HG03103 (cell line): ENCODE results near the gene ALCAM.

Source experiments
- ATAC-seq: cut with Tn5 transposase; IDR thresholded peaks from one replicate; pipeline ENCODE4 v1.9.1; 2021; ENCODE audit warnings: low read depth; ENCODE audit not compliant: unreplicated experiment

ALCAM gene

DNA sequence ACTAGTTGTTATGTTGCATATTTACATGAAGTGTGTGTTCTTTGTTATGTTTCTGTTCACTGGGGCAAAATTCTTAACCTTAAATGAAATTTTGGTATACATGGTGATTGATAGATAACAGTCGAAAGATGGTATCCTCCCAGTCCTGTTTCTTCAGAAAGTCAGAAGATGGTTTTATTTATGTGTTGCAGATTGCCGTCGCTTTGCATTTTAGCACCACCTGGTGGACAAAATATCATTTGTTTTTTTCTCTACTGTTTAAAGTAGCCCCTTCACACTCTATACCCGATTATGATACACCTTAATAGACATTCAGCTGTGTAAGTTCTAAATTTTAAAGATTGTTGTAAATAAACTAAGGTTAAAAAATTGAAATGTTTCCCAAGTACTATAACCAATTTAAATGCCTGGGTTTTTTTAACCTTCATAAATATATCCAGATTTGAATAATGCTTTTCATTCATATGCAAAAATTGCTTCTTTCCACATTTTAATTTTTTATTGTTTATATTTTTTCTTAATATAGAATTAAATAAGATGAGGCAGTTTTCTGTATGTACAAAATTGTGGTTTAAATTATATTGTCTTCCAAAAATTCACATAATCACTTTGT, 152.2 kb downstream of the ALCAM start:
- ATAC-seq: peak; percentile 83

DNA sequence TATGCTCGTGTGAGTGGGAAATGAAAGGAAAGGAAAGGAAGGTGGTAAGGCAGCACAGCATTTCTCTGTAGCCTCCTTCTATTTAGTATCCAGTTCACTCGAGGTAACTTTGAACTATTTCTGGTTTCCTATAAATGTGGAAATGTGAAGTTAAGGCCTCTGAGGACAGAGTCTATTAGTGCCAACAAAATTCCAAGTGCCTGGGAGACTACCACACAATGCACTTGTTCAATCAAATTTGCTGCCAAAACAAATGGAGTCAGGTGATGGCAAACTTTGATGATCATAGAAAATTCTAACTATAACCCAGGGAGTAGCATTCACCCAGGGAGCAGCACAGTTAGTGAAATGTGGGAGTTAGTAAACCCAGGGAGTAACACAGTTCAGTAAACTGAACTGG, 155.1 kb downstream of the ALCAM start:
- no peak for ATAC-seq

DNA sequence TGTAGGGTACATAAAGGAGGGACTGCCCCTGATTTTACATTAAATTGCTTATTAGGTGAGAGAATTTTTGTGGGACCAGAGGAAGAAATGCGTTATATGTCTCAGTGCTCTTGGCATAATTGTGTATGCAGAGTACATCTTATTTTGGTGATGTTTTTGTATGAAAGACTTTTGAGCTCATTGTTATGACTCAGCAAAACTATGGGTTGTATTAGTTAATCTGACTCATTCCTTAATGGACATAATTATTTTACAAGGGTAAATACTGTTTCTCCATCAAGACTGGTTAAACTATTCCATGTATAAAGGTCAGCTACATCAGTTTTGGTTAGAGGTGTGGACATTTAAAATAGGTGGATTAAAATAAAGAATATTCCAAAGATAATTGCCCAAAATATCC, 156.8 kb downstream of the ALCAM start:
- no peak for ATAC-seq

DNA sequence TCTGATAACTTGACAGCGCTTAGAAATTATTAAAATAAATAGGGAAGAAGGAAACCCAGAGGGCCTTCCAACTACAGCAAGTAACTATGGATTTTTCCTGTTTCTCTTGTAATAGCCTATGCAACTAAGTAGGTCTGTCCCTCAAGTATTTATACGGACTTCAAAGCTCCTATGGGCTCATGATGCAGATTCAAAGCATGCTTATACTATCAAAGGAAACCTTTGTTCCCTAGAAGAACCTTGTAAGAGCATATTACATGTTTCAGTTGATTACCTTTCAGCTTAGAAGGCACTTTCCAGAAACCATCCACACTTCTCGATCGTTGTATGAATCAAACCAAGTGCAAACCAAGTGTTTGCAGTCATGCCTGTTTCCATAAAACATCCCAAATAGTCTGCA, 158.8 kb downstream of the ALCAM start:
- ATAC-seq: no peak

DNA sequence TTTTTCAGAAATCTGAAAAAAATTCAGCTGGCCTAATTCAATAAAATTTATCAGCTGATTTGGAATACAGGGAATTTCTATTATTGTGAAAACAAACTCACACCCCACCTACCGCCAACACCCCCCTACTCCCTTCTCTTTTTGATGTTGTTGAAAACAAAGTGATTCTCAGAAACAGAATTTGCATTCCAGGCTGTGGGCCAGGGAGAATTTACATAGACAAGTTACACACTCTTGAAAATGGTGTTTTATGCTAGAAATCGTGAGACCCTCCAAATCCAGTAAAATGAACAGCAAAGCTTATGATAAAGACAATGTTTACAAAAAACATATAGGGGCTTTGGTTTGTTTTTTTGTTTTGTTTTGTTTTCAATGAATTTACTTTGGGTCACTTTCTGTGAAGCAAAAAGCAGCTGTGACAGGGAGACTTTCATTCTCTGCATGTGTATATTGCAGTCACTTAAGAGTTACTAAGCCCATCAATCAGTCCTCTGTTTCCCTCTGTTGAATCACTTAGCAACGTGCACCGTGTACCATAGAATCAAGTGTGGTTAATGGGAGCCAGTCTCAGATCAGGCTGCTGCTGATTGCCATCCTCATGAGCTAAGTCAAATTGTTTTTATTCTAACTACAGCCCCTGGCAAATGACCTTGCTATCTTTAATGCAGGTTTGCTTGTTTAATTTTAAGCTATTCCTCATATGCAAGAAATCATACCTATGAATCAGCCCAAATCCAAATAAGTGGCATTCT, 159.8 kb downstream of the ALCAM start:
- no peak for ATAC-seq

DNA sequence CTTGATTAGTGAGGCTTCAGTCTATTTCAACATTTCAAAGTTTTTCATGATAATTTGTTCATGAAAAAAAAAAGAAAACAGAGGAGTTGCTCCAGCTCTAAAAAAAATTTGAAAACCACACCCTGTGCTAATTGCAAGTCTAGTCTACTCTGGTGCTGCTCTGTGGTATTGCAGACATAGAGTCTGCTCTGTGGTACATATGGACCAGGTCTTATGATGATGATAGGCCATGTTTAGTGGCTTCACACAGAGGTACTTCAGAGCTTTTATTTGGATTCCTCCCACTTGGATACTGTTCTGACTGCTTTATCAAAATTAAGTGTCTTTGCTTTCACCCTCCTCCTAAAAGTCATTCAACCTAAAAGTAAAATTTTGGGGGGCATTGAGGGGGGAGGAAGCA, 160.8 kb downstream of the ALCAM start:
- ATAC-seq: no peak

DNA sequence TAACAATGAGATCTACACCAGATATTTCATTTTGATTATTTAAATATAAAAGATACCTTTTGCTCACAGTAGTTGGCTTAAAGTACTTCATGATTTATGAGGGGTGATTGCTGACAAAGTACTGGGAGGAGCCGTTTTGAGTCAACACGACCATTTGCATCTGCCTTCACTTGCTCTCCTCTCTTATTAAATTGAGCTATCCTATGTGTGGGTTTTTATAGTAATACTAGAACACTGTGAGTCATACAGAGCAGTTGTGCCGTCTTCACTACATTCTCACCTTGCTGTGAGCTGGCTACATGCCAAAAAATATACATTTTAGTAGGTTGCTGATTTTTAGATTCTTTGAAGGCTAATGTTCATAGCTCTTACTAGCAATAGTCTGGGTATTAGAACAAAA, 161.2 kb downstream of the ALCAM start:
- ATAC-seq: peak; percentile 83

DNA sequence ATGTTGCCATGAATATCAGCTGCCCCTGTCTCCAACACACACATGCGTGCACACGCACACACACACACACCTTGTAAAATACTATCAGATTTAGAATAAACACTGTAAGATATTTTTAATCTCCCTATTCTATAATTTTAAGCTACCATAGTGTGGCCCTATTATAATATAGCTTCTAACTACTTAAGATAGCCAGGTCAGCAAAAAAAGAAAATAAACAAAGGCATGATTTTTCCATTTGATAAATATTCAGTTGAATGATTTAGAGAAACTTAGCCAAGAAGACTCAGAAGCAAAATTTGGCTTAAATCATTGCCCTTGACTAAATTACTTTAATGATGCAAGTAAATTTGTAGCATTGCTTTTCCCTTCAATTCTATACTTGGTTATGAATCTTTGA, 162.2 kb downstream of the ALCAM start:
- no peak for ATAC-seq

DNA sequence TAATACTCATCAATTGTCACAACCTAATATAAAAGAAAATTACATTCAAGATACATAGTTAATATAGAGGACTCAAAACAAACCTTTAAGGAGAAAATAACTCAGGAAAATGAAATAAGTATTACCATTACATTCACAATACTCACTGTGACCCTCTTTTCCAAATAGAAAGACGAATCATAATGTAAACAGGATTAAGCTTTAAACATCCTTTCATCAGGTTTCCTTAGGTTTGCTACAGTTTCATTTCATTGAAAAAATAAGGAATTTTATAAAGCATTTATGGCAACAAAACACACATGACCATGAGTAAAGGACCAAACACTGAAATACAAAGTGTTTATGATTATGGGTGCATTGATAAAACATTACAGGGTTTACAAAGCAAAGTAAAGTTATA, 162.7 kb downstream of the ALCAM start:
- no peak for ATAC-seq

DNA sequence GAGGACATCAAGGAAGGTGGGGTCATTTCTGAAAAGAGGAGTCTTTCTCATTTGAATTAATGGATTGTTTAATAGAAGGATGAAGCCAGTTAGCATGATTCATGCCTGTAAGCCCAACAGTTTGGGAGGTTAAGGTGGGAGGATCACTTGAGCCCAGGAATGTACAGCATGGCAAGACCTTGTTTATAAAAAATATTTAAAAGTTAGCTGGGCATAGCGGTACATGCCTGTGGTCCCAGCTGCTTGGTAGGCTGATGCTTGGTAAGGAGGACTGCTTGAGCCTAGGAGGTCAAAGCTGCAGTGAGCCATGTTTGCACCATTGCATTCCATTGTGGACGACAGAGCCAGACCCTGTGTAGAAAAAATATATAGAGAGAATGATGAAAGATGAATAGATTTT, 165.5 kb downstream of the ALCAM start:
- no peak for ATAC-seq

DNA sequence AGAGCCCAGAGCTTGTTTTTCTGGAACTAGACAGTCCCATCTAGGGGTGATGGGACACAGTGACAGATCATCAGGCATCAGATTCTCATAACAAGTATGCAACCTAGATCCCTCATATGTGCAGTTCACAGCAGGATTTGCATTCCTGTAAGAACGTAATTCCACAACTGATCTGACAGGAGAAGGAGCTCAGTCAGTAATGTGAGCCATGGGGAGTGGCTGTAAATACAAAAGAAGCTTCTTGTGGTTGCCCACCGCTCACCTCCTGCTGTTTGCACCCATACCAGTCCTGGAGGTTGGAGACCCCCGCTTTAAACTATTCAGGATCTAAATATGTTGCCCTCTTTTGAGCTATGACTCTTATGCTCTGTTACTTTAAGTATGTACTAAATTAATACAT, 167.3 kb downstream of the ALCAM start:
- ATAC-seq: no peak

DNA sequence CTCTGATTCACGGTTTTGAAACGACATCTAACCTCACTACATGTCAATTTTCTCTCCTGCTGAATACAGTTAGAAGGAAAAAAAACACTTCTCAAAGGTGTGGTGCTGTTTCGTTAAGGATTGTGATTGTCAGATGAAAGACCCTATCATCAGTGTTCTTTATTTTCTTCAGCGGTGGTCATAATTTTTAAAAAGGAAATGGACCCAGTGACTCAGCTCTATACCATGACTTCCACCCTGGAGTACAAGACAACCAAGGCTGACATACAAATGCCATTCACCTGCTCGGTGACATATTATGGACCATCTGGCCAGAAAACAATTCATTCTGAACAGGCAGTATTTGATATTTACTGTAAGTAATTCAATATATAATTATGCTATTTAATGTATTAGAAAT, 167.8 kb downstream of the ALCAM start:
- no peak for ATAC-seq

DNA sequence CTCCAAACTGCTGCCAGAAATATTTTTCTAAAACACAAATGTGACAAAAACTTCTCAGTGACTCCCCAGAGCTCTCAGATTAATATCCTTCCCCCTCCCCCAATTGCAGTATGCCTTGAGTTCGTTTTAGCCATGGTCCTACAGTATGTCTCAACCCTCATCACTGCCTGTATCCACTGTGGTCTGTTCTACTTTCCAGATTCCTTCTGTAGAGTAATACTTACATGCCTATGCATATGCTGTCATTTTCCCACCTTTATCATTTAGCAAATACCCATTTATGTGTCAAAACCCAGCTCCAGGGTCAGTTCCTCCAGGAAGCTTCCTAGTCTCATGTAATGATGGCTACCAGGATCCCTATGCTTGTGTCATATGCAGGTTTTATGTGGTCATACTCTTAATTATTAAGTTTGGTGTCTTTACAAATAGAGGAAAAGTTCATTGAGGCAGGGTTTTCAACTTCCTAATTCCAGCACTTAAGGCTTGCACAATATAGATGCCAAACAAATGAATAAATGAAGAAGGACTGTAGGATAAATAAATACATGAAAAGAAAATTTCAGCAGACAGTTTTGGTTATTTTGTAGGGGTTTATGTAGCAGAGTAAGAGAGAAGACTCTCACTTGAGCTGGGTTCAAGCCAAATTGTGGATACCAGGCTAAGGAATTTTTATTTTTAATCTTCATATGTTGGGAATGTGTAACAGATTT, 170.8 kb downstream of the ALCAM start:
- ATAC-seq: no peak

DNA sequence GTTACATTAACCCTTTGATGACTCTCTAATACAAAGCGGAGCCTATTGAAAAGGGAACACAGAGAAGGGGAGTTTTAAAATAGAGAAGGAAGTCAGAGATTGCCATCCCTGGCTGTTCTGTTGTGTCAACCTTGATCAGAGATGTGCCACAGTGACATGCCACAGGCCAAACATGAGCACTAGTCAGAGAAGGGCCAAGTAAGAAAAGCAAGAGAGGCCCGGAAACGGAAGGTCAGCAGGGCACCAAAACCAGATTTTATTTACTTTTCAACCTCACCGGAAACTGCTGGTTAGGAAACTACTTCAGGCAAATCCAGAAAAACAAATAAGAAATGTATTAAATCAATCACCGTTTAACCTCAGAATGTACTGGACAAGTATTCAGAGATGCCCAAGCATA, 171.8 kb downstream of the ALCAM start:
- ATAC-seq: no peak

DNA sequence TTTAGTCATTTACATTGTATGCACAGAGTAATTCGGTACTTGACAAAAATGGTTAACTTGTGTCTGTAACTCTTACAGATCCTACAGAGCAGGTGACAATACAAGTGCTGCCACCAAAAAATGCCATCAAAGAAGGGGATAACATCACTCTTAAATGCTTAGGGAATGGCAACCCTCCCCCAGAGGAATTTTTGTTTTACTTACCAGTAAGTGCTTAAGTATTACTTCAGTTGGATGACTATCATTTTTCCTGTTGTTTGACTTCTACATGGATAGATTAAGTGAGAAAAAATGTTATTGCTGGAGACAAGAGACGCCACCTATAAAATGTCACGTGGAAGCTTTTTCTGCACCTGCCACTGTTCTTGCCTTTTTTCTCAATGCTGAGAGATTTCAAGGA, 173.2 kb downstream of the ALCAM start:
- no peak for ATAC-seq

DNA sequence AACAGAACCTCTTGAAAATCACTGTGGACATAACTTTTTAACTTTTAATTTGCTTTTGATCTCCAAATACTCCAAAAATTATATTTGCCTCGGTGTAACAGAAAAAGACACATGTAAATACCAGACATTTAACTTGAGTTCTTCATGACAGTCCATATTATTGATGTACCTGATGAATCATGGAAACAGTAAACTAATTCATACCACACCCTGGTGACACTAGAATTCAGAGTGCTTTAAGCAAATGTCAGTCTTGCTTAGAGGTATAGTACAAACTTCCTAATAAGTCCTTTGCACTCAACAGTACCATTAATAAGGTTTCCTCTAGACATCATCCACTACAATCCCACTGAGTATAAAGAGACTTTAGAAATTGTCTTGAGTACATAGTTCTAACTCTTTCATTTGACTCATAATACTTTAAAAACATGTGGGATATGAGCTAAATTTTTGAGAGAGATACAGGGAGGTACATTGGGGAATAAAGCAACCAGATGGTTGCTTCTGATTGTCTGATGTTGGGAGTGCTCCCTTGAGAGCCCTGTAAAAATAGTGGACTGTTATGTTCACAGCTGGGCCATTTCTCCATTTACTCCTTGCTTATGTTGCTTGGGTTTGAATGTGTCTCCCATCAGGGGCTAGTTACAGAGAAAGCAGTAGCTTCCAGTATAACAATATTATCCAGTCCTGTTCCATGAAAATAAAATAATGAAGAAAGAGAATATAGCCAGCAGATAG, 175.7 kb downstream of the ALCAM start:
- no peak for ATAC-seq

DNA sequence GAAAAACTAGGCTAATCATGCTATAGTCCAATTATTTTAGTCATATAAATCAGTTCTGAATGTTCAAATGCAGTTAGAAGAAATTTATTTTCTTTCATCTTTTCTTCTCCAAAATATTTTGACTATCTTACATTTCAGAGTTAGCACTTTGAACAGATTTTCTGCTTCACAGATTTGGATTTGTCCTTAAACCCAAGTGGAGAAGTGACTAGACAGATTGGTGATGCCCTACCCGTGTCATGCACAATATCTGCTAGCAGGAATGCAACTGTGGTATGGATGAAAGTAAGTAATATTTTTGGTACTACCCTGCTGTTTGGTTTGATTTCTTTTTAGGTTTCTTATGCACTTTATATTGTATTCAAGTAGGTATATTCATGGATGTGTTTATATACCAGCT, 178.3 kb downstream of the ALCAM start:
- no peak for ATAC-seq

DNA sequence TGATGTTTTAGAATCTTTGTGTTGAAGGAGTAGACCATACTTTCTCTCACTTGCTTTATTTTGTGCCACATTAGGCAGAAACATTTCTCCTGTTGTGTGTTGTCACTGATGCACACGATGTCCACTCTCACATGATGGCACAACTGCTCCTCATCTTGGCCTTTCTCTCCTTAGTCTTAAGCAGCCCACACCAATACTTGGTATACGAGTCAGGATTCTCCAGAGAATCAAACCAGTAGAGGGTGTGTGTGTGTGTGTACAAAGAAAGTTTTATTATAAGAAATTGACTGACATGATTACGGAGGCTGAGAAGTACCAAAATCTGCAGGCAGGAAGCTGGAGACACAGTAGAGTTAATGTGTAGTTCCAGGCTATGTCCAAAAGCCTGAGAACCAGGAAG, 187.1 kb downstream of the ALCAM start:
- no peak for ATAC-seq

DNA sequence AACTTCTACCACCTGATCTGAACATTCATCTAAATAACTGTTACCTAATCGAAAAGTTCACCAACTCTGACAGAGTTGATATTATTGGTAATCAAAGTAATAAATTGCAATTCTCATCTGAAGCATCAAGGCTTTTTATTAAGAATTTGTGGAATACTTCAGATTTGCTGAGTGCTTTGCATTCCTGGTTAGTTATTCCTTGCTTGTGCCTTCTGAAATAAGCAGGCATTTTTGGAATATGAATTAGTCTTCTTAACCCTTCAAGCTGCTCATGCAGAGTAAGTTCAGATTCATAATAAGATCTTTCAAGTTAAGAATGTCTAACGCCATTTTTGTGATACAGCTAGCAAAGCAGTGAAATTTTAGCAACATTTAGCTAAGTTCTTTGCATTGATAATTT, 188.5 kb downstream of the ALCAM start:
- ATAC-seq: no peak

DNA sequence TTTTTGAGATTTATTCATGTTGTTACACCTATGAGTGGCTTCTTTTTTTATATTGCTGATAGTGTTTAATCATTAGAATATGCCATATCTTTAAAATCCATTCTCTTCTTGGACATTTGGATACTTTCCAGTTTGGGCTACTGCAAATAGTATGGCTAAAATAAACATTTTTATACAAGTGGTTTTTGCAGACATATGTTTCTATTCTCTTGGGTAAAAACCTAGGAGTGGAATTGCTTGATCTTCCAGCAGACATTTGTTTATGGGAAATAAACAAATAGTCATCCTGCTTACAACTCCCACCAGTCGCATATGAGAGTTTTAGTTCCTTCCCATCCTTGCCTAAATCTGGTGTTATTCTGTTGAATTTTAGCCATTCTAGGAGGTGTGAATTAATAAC, 193.1 kb downstream of the ALCAM start:
- ATAC-seq: no peak

DNA sequence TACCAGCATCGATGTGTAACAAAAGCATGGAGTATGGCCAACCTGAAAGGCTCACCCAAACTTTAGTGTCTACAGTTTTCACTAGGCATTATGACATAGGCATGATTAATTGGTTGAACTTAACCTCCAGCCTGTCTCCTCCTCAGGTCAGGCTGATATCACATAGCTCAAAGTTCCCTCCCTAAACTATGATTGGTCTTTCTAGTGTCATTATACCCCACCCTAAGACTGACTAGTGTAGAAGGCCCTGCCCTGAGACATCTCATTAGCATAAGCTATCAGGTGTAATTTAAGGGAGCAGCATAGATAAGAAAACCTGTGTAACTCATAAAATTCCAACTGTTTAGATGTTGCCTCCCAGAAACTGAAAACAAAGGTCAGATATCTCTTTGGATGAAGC, 195.2 kb downstream of the ALCAM start:
- ATAC-seq: no peak
